HG03520 (cell line): ENCODE results near the gene NIP7.

Experiments
- ATAC-seq: cut with Tn5 transposase; IDR thresholded peaks from one replicate; pipeline ENCODE4 v1.9.1; 2021; ENCODE audit warnings: mild to moderate bottlenecking, moderate library complexity; ENCODE audit not compliant: unreplicated experiment

The NIP7 gene

DNA sequence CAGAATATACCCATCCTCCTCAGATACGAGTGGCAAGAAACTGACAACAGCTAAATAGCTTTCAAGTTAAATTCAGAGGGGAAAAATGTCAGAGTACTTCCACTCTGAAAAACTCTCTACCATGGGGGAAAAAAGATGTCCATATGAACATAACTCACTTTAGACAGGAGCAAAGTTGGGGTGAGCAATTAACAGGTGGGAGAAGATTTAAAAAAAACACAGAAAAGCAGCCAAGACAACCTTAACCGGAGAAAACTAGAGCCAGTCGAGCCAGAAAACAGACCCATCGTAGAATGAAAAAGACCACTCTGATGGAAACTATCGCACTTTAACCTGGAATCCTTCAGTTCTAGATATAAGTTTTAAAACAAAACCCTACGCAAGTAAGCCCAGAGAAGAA is 45.4 kb downstream of the NIP7 start:
- ATAC-seq: no peak

DNA sequence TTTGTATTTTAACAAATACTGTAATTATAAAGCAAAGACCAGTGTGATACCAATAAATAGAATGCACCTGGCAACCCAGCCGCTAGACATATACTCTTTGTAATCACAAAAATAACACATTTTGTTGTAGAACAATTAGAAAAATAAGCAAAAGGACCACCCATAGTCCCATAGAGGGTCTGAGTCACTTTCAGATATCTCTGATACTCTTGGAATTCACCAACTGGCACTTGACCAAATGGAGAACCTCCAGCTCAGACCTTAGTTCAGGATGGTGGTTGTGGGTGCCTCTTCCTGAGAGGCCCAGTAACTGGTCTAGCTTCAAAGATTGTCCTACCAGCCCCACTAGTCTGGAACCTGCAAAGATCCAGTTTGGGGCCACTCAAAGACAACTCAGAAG is 47.0 kb downstream of the NIP7 start:
- ATAC-seq: no peak
